K562 (cell line): ENCODE measurements around the gene RTN4. TPM values are rescaled to one million over a fixed set of nuclear protein-coding genes. Genes with fewer than 3 reads are reported as not detected.

Experiments
- ATAC-seq: fragments of 200-7000 bp; cut with Tn5 transposase; 3 replicates; pipeline ENCODE4 v1.9.1; 2020; ENCODE audit warnings: moderate library complexity
- BruUV-seq: library from RNA; stranded (reverse); fragments of 400-500 nt; replicated peaks from 2 replicates; lab custom pipeline; 2021; lab: Mats Ljungman, UMichigan
- CTCF ChIA-PET: fragments of 300-600 bp; formaldehyde crosslinking; extraction: SDS; loops from one replicate; lab custom pipeline; 2021; ENCODE audit warnings: low intra/inter-chr PET ratio; lab: Yijun Ruan, JAX
- POLR2A ChIA-PET: fragments of 300-600, 350-650 bp; sonication (Branson Sonifier 250); formaldehyde crosslinking; extraction: SDS; loops from one replicate; lab custom pipeline; 2021; ENCODE audit warnings: antibody characterized with exemption, inconsistent platforms; lab: Yijun Ruan, JAX
- DNase-seq, 4 experiments: peaks; one replicate each; pipeline versions ENCODE4 v3.0.0 to v3.0.0-alpha.2; 2011 to 2018; ENCODE audit warnings: low spot score in 3 of 4, mixed read lengths in 3 of 4; ENCODE audit errors: extremely low read depth in 1 of 4
- FAIRE-seq: peaks from 2 replicates; lab custom pipeline; 2011; peaks lifted over from hg19 to GRCh38; lab: Jason Lieb, UNC
- H2AFZ ChIP-seq: 2 replicates; pipeline ENCODE4 v1.6.0; 2011; ENCODE audit warnings: low read depth, low read length, control low read depth, inconsistent platforms
- H3K27ac ChIP-seq: fragments of 200-600 bp; 3 replicates; pipeline ENCODE4 v1.8.0; 2011; ENCODE audit warnings: low read depth, mild to moderate bottlenecking, control low read depth, inconsistent platforms, low read length, moderate library complexity, mixed read lengths; ENCODE audit errors: extremely low read depth
- H3K27me3 ChIP-seq, 2 experiments: fragments of 300-600 bp in 1 of 2; 2 replicates in 1 of 2; 3 replicates in 1 of 2; pipeline versions ENCODE4 v1.6.0 to v1.8.0; 2011; ENCODE audit warnings: inconsistent platforms in 2 of 2, low read length in 2 of 2, mild to moderate bottlenecking in 1 of 2, mixed read lengths in 1 of 2, moderate library complexity in 1 of 2; ENCODE audit not compliant: control insufficient read depth in 2 of 2, insufficient read depth in 2 of 2
- H3K36me3 ChIP-seq: fragments of 300-600 bp; 3 replicates; pipeline ENCODE4 v1.8.0; 2011; ENCODE audit warnings: mild to moderate bottlenecking, low read length, inconsistent platforms; ENCODE audit not compliant: control insufficient read depth, insufficient read depth
- H3K4me1 ChIP-seq, 2 experiments: fragments of 200-600 bp in 1 of 2; replicated peaks in 1 of 2; 2 replicates in 1 of 2; 3 replicates in 1 of 2; pipeline versions ENCODE4 v1.5.1 to v1.8.0; 2011; ENCODE audit warnings: inconsistent platforms in 2 of 2, low read length in 2 of 2, mild to moderate bottlenecking in 1 of 2, mixed read lengths in 1 of 2, moderate library complexity in 1 of 2; ENCODE audit not compliant: control insufficient read depth in 2 of 2, insufficient read depth in 2 of 2
- H3K4me2 ChIP-seq: 2 replicates; pipeline ENCODE4 v1.6.1; 2011; ENCODE audit warnings: low read length, control low read depth, inconsistent platforms, mixed read lengths; ENCODE audit not compliant: insufficient read depth
- H3K4me3 ChIP-seq: fragments of 200-600 bp; sonication (generic), shearing (Covaris generic); 2 replicates; pipeline ENCODE4 v1.5.1; 2016; ENCODE audit warnings: control low read depth, inconsistent platforms
- H3K79me2 ChIP-seq: fragments of 200-600 bp; 3 replicates; pipeline ENCODE4 v1.8.0; 2011; ENCODE audit warnings: low read length, inconsistent platforms; ENCODE audit not compliant: control insufficient read depth, insufficient read depth
- H3K9ac ChIP-seq, 2 experiments: 2 replicates each; pipeline versions ENCODE4 v1.6.0 to v1.6.1; 2011; ENCODE audit warnings: low read depth in 2 of 2, low read length in 2 of 2, control low read depth in 1 of 2, inconsistent platforms in 1 of 2, mild to moderate bottlenecking in 1 of 2, mixed read lengths in 1 of 2; ENCODE audit not compliant: insufficient read depth in 1 of 2
- H3K9me1 ChIP-seq: one replicate; pipeline ENCODE4 v1.6.0; 2011; ENCODE audit warnings: inconsistent platforms, mild to moderate bottlenecking, low read length, moderate library complexity; ENCODE audit not compliant: control insufficient read depth, insufficient read depth
- H3K9me3 ChIP-seq: replicated peaks from 2 replicates; pipeline ENCODE4 v1.5.1; 2011; ENCODE audit warnings: low read depth, low read length, inconsistent platforms; ENCODE audit not compliant: control insufficient read depth, insufficient read depth
- H4K20me1 ChIP-seq: replicated peaks from 2 replicates; pipeline ENCODE4 v1.6.1; 2011; ENCODE audit warnings: low read length, inconsistent platforms, mixed read lengths; ENCODE audit not compliant: control insufficient read depth, insufficient read depth
- ARID2 ChIP-seq: fragments of 450-650 bp; IDR thresholded peaks from 2 replicates; pipeline ENCODE4 v1.6.1; 2017; ENCODE audit warnings: antibody characterized with exemption, mild to moderate bottlenecking
- CCNT2 ChIP-seq: IDR thresholded peaks from 2 replicates; pipeline ENCODE4 v1.6.1; 2011; ENCODE audit warnings: borderline replicate concordance, low read depth, mild to moderate bottlenecking, moderate library complexity, mixed read lengths, low read length; ENCODE audit not compliant: insufficient read length; ENCODE audit errors: extremely low read depth
- CREM ChIP-seq: IDR thresholded peaks from 2 replicates; pipeline ENCODE4 v1.6.1; 2014; ENCODE audit warnings: antibody characterized with exemption, low read depth
- GTF2A2 ChIP-seq: IDR thresholded peaks from 2 replicates; pipeline ENCODE4 v1.6.1; 2016; ENCODE audit warnings: mild to moderate bottlenecking, missing genetic modification characterization, missing compliant biosample characterization
- GTF3C2 ChIP-seq: IDR thresholded peaks from 3 replicates; pipeline ENCODE4 v1.6.1; 2011; ENCODE audit warnings: borderline replicate concordance, mild to moderate bottlenecking, moderate library complexity; ENCODE audit not compliant: insufficient read length; ENCODE audit errors: extremely low read depth
- PKNOX1 ChIP-seq: fragments of 450-650 bp; IDR thresholded peaks from 2 replicates; pipeline ENCODE4 v1.6.1; 2016
- PYGO2 ChIP-seq: fragments of 450-650 bp; IDR thresholded peaks from 2 replicates; pipeline ENCODE4 v1.6.1; 2016; ENCODE audit warnings: mild to moderate bottlenecking, missing genetic modification characterization, moderate library complexity, missing compliant biosample characterization
- RB1 ChIP-seq: fragments of 450-650 bp; IDR thresholded peaks from 2 replicates; pipeline ENCODE4 v1.6.1; 2017; ENCODE audit warnings: low read depth, mild to moderate bottlenecking
- RBM22 ChIP-seq: fragments of 200-400 bp; formaldehyde crosslinking; IDR thresholded peaks from 2 replicates; pipeline ENCODE4 v1.6.1; 2018; ENCODE audit warnings: low read length, low read depth; ENCODE audit not compliant: poor library complexity, severe bottlenecking
- ZKSCAN1 ChIP-seq: fragments of 150-350 bp; IDR thresholded peaks from 2 replicates; pipeline ENCODE4 v1.6.1; 2016; ENCODE audit warnings: low read depth, low read length
- WGBS: fragments of 100-300 bp; shearing (Covaris generic); methylation state at CpG from one replicate; pipeline ENCODE4 v1.1.6; 2016; ENCODE audit warnings: low coverage, mixed read lengths; ENCODE audit not compliant: insufficient coverage; ENCODE audit errors: missing lambda C conversion rate; 5-methylcytosine and 5-hydroxymethylcytosine counted together
- in situ Hi-C: fragments of 300-500 bp; cut with MboI; formaldehyde crosslinking; loops from 4 replicates; pipeline ENCODE4 v1.15.0; 2018; ENCODE audit warnings: inconsistent platforms, mixed read lengths
- intact Hi-C: fragments of 100-400 bp; cut with micrococcal nuclease; formaldehyde crosslinking; loops from 2 replicates; pipeline ENCODE4 v1.14.2; 2022
- polyA plus RNA-seq, 8 experiments: library from polyadenylated mRNA; depleted of rRNA in 4 of 8; stranded (reverse) in 5 of 8; unstranded in 3 of 8; fragments of >200 nt; fragmentation: Nextera tagmentation in 2 of 8; fragmentation: Illumina TruSeq in 1 of 8; extraction: Ambion mirVana in 2 of 8; extraction: Trizol in 1 of 8; gene quantifications; 2 replicates each; pipeline versions ENCODE4 v1.2.1 to v1.2.3, GENCODE V29; 2011 to 2014; ENCODE audit warnings: inconsistent platforms in 1 of 8, missing spikeins in 1 of 8
- total RNA-seq, 7 experiments: library from RNA; depleted of rRNA in 6 of 7; stranded (reverse); fragments of >200 nt in 6 of 7; fragmentation: Illumina TruSeq in 2 of 7; extraction: Trizol in 2 of 7; gene quantifications; 2 replicates each; pipeline versions ENCODE4 v1.2.1 to v1.2.3, GENCODE V29; 2011 to 2021; ENCODE audit warnings: low replicate concordance in 1 of 7

Gene RTN4
- total and polyA plus RNA-seq, 9 of the 15 experiments (the other 6 are each of a cell fraction or from before 2014, with no cell fraction given), result 73.0 to 248 (median 116) TPM

GRCh38 chr2:54975598-54976492, 74.4 kb downstream of the RTN4 start:
- Histone ChIP-seq H4K20me1 (peaks cover 9% of the 10 kb centered on the region; the same call in 1 of the 2 replicates), H3K79me2 (peaks cover 62% of the 10 kb centered on the region), H3K4me2 (no peak overlapping the region), H3K4me1 (no peaks in the 10 kb centered on the region), H3K4me3 (no peak overlapping the region), H3K36me3 (peaks cover 81% of the 10 kb centered on the region), H3K9me1 (no peaks in the 10 kb centered on the region), H3K9ac (no peak overlapping the region), H3K27ac (no peak overlapping the region), H3K9me3 (no peaks in the 10 kb centered on the region), H2AFZ (no peak overlapping the region), H3K27me3 (no peaks in the 10 kb centered on the region)
- FAIRE-seq, result no peak
- DNase-seq, result no peak
- WGBS, result 83% methylated on average over 4 of the region's 4 CpGs
- no TSS peak for BruUV-seq
- peak; percentile 14; the same call in 1 of the 3 replicates for ATAC-seq
- in situ Hi-C loops, result no loop called here
- peak; percentile 20 for TF ChIP-seq CCNT2
- TF ChIP-seq RB1, result no peak
- TF ChIP-seq RBM22, result peak; percentile 6
- ChIA-PET POLR2A (interaction anchor here (0.9 to 3.5 kb wide), 5 partner anchors 9 to 20 kb away, joined by 3 to 15 read pairs (median 3); no protein-coding TSS in a partner anchor), CTCF (interaction anchor here (0.7 kb wide), 1 partner anchor 70 kb away, joined by 3 read pairs; no protein-coding TSS in a partner anchor)
- intact Hi-C loops, result no loop called here

- POLR2A ChIA-PET, result interaction anchor here (1.1 to 3.5 kb wide), 4 partner anchors 9 to 20 kb away, joined by 3 to 15 read pairs (median 4); no protein-coding TSS in a partner anchor
- Histone ChIP-seq H3K9me3 (no peaks in the 10 kb centered on the region), H3K9ac (no peak overlapping the region), H3K4me1 (no peaks in the 10 kb centered on the region), H3K9me1 (no peaks in the 10 kb centered on the region), H3K36me3 (peaks cover 81% of the 10 kb centered on the region), H3K27me3 (no peaks in the 10 kb centered on the region), H4K20me1 (peaks cover 9% of the 10 kb centered on the region; the same call in 1 of the 2 replicates), H3K79me2 (peaks cover 55% of the 10 kb centered on the region), H3K4me2 (no peak overlapping the region), H3K27ac (no peak overlapping the region), H3K4me3 (no peak overlapping the region), H2AFZ (no peak overlapping the region)
- WGBS, result 83% methylated on average over 2 of the region's 2 CpGs
- CTCF ChIA-PET, result no interaction called here
- ATAC-seq, result no peak
- DNase-seq, result no peak
- intact Hi-C loops (no loop called here), in situ Hi-C loops (no loop called here)
- no peak for FAIRE-seq
- BruUV-seq, result no TSS peak
- TF ChIP-seq PYGO2 (tag) (no peak), GTF2A2 (tag) (no peak), ZKSCAN1 (no peak), PKNOX1 (no peak), CREM (no peak), GTF3C2 (no peak), ARID2 (no peak)
Observed at GRCh38 chr2:54975175-54975574, 75.1 kb downstream of the RTN4 start.
